GM19025 (cell line): ENCODE data around the gene HHEX.
A peak's percentile ranks its signal among the peaks of the same experiment; 100 is the strongest.
"Not testable (repeated sequence)": the region's sequence is repeated elsewhere in the genome, so short reads cannot be mapped to it uniquely, and the experiment has no call there.

Experiments used
- ATAC-seq: cut with Tn5 transposase; IDR thresholded peaks from one replicate; pipeline ENCODE4 v1.9.1; 2021; ENCODE audit warnings: mild to moderate bottlenecking, low read depth, moderate library complexity; ENCODE audit not compliant: unreplicated experiment

Gene HHEX

DNA sequence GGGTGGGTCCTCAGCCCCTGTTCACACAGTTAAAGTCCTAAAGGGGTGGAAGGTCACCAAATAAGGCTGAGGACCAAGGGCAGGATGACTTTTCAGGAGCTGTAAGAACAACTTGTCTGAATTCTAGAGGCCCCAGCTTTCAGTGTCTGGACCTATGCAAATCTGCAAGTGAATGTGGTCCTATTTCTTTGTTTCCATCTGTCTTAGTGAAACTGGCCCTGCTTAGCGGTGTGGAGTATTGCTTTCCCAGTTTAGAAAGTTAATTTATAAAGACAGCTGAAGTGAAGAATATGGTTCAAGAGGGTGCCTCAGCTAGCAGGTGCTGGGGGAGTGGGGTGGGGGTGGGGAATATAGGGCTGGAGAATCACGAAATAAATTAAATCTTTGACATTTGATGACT lies 40.1 kb downstream of the HHEX start:
- ATAC-seq, result peak; percentile 70

DNA sequence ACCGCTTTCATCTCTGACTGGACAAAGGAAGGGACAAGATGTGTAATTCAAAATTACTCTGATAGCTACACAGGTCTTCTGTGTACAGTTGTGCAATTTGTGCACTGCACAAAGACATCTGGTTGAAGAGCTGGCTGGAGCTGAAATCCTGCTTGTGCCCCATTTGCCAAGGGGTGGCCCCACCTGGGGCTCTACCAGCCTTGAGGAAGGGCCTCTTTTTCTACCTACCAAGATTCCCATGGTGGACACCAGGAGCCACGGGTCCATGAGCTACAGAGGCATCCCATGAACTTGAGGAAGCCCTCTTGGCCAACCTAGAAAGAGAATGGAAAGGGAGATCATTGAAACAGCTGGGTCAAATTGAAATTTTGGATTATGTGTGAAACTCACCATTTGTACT lies 43.2 kb downstream of the HHEX start:
- no peak for ATAC-seq

DNA sequence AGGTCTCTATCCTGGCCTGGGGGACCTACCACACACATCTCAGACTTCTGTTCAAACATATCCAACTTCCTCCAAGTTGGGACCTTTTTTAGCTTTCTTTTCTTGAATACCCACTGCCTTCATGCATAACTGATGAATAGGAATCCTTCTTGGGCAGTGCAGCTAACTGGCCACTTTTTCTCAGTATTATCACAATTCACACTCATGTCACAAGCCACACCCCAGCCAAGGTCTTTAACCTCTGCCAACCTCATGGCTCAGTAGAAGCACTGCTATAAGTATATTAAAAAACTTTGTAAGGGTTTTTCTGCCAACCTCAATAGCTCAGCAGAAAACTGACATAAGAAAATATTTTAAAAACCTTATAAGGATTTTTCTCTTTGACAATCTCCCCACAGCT lies 44.5 kb downstream of the HHEX start:
- ATAC-seq, result no peak

DNA sequence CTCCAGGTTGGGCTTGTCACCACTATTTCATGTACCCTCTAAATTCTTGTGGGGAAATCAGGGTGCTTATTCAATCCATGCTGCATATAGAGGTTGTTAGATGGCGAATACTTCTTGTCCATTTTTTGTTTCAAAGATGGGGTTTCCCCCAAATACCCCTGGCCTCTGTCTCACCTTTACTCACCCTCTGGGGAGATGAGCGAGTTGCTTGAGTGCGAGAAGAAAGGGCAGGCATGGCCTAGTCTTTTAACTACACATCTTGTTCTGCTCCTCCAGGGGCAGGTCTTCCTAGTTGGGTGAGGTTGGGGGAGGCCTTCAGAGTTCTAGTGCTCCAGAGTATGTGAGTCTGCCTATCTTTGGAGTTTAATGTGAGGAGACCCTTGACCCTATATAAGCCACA lies 46.2 kb downstream of the HHEX start:
- ATAC-seq, result no peak

DNA sequence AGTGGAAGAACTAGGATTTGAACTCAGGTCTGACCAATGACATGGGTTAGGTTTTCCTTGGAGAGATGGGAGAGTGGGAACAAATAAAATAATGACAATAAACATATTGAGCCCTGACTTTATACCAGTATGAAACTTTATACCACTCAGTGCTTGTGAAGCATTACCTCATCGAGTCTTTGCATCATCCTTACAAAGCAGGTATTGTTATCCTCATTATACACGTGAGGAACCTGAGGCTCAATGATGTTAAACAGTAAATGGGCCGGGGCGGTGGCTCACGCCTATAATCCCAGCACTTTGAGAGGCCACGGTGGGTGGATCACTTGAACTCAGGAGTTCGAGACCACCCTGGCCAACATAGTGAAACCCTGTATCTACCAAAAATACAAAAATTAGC lies 47.7 kb downstream of the HHEX start:
- ATAC-seq, result no peak

DNA sequence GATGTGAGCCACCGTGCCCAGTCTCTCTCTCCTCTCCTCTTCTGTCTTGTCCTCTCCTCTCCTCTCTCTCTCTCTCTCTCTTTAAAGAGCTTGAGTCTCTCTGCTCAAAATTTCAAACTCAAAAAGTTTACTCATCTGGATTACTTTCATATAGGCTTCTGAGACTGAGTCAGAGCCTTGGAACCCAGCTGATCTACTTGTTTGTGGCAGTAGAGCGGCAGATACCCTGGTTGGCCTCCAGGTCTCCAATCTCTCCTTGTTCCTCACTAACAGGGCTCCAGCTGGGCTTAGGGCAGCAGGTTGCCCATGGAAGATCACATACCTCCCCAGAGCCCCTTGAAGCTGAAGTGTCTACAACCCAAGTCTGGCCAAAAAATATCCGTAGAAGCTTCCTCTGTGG lies 51.0 kb downstream of the HHEX start:
- no peak for ATAC-seq

DNA sequence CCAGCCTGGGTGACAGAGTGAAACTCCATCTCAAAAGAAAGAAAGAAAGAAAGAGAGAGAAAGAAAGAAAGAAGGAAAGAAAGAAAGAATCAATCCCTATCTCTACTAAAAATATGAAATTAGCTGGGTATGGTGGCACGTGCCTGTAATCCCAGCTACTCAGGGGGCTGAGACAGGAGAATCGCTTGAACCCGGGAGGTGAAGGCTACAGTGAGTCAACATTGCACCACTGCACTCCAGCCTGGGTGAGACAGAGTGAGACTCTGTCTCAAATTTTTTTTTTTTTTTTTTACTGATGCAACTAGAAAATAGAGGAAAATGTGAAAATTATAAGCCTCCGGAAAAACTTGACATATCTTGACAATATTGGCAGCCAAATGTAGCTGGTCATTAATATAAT lies 52.0 kb downstream of the HHEX start:
- ATAC-seq, result not testable (repeated sequence)

DNA sequence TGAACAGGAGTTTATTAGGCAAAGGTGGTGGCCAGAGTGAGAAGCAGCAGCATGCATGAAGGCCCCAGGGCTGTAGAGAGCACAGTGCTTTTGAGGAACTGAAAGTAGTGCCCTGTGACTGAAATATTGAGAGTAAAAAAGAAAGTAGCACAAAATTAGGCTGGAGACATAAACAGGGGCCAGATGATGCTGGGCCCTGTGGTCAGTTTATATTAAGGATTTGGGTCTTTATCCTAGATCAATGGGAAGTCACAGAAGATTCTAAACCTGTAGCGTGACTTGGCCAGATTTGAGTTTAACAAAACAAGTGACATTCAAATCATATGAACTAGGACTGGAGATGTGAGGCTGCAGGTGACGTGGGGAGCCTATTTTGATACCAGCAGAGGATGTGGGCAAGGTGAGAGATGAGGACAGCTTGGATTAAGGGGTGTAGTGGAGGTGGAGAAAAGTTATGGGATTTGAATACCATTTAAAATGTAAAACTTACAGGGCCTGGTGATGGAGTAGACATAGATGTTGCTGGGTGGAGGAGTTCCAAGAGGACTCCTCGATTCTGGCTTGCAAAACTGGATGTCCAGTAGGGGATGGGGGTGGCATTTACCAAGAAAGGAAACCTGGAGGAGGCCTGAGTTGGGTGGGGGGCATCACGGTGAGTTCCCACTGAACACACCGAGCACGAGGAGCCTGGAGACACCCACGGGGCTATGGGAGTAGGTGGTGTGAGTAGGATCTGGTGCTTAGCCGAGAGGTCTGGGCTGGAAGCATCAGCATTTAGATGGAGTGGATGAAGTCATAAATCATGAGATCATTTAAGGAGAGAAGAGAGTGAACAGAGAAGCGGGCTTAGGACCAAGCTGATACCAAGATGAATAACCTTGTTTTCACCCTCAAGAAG lies 52.8 kb downstream of the HHEX start:
- peak; percentile 98 for ATAC-seq
